ENCODE results near the gene CELSR1. TPM values are rescaled to one million over a fixed set of nuclear protein-coding genes. Genes with fewer than 3 reads are reported as not detected.

Gene CELSR1
- total and polyA plus RNA-seq, 8 donors: 24.6 to 59.8 (median 33.3) TPM

DNA sequence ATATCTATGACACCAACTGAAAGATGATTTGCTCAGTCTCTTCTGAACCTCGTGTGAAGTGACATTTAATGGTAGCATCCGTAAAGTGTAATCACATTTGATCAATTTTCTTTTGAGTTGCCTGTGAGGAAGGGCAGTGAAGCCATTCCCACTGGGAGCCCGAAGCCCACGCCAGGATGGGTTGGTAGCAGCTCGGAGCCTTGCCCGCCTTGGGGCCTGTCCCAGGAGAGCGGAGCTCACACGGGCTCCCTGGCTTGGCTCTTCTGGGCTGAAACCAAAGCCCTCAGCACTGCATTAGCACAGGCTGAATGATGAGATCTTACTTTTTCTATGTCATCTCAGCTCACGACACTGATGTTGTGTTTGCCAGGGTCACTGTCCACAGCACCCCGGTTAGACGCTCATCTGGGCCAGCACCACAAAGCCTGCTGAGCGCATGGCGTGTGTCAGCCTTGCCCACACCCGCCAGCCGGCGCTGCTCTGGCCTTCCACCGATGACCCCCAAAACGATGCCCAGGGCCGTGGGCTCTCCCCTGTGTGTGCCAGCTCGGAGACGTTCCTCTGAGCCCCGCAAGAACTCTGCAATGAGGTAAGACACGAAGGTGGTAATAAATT is 211.2 kb downstream of the CELSR1 start:
- Histone ChIP-seq H3K4me1 (no peaks in the 10 kb centered on the region), H3K27me3 (no peaks in the 10 kb centered on the region), H3K27ac (no peak overlapping the region), H3K9me3 (no peaks in the 10 kb centered on the region), H3K4me3 (no peak overlapping the region), H3K36me3 (peaks cover 0 to 37% of the 10 kb centered on the region in 2 donors)
- DNase-seq: peak in 1 of 4 donors; percentile 47
- TF ChIP-seq, protein P1, sequence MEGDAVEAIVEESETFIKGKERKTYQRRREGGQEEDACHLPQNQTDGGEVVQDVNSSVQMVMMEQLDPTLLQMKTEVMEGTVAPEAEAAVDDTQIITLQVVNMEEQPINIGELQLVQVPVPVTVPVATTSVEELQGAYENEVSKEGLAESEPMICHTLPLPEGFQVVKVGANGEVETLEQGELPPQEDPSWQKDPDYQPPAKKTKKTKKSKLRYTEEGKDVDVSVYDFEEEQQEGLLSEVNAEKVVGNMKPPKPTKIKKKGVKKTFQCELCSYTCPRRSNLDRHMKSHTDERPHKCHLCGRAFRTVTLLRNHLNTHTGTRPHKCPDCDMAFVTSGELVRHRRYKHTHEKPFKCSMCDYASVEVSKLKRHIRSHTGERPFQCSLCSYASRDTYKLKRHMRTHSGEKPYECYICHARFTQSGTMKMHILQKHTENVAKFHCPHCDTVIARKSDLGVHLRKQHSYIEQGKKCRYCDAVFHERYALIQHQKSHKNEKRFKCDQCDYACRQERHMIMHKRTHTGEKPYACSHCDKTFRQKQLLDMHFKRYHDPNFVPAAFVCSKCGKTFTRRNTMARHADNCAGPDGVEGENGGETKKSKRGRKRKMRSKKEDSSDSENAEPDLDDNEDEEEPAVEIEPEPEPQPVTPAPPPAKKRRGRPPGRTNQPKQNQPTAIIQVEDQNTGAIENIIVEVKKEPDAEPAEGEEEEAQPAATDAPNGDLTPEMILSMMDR (IDR thresholded peaks at IDR 0.05): no peak
- no peak for ATAC-seq
- intact Hi-C loops (cut with DNase I): no loop called here

DNA sequence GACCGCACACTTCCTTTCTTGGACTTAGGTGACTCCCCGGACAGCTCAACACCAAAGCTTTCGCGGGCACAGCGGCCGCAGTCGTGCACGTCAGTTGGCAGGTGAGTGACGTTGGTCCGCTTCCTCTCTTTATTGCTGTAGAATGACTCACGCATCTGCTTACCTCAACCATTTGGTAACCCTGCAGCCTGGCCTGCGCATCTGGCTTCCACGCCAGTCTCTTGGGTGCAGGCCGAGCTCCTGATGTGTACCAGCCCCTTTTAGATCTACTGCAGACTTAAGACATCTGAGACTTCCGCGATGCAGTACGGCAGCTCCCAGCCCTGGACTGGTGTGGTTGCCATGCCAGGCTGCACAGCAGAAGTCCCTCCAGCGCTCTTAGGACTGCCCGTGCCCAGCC is 214.3 kb downstream of the CELSR1 start:
- H3K36me3 ChIP-seq: peaks cover 0 to 38% of the 10 kb centered on the region in 2 donors
- ATAC-seq (no peak), DNase-seq (no peak)
- H3K9me3 ChIP-seq: no peaks in the 10 kb centered on the region
- intact Hi-C loops (cut with DNase I): no loop called here
- no peak overlapping the region for H3K27ac ChIP-seq
- no peak overlapping the region for H3K4me3 ChIP-seq
- H3K27me3 ChIP-seq: no peaks in the 10 kb centered on the region
- no peaks in the 10 kb centered on the region for H3K4me1 ChIP-seq
- TF ChIP-seq, protein P1 (IDR thresholded peaks at IDR 0.05): no peak

DNA sequence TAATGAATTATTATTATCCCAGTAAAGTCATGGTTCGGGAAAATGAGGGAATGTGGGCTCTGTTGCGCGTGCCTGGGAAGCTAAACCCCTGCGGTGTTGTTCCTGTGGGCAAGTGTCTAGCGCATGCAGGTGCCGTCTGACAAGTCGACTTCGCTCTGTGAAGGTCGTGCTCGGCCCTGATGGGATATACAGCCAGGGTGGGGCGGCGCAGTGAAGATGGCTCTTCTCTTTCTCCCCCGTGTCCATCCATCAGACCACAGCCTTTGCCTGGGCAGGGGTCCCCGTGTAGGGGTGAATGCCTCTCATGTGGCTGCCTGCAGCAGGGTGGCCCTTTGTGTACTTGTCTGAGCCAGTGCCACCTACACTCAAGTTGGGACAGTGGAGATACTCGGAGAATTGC is 214.7 kb downstream of the CELSR1 start:
- Histone ChIP-seq H3K4me1 (no peaks in the 10 kb centered on the region), H3K36me3 (peaks cover 0 to 41% of the 10 kb centered on the region in 2 donors), H3K27ac (no peak overlapping the region), H3K27me3 (no peaks in the 10 kb centered on the region), H3K9me3 (no peaks in the 10 kb centered on the region), H3K4me3 (no peak overlapping the region)
- ATAC-seq: no peak
- intact Hi-C loops (cut with DNase I): no loop called here
- TF ChIP-seq, protein P1 (IDR thresholded peaks at IDR 0.05): no peak
- DNase-seq: no peak

DNA sequence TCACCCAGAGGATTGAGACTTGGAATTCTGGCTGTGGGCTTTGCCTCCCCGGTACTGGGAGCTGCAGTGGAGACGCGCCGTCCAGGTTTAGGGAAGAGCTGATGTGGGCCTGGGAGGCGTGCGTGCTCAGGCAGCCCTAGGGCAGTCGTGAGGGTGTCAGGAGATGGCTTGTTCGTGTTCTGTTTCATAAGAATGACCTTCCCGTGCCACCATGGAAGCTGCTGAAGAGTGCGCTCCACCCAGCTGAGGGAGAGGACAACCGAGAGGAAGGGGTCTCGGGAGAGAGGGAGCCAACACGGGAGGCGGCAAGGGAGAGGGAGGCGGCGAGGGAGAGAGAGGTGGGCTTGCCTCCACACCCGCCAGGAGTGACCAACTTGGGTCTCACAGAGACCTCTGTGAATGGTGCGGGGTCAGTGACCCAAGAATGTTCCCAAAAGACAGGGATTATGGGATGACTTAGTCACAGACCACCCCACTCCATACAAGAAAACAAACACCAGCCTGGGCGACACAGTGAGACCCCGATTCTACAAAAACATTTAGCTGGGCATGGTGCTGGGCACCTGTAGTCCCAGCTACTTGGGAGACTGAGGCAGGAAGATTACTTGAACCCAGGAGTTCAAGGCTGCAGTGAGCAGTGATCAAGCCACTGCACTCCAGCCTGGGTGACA is 216.6 kb downstream of the CELSR1 start:
- DNase-seq: no peak
- no peak overlapping the region for H3K4me3 ChIP-seq
- no peaks in the 10 kb centered on the region for H3K27me3 ChIP-seq
- no peak for ATAC-seq
- no peaks in the 10 kb centered on the region for H3K4me1 ChIP-seq
- peaks cover 0 to 42% of the 10 kb centered on the region in 2 donors for H3K36me3 ChIP-seq
- TF ChIP-seq, protein P1 (IDR thresholded peaks at IDR 0.05): no peak
- no peak overlapping the region for H3K27ac ChIP-seq
- intact Hi-C loops (cut with DNase I): no loop called here
- H3K9me3 ChIP-seq: no peaks in the 10 kb centered on the region

DNA sequence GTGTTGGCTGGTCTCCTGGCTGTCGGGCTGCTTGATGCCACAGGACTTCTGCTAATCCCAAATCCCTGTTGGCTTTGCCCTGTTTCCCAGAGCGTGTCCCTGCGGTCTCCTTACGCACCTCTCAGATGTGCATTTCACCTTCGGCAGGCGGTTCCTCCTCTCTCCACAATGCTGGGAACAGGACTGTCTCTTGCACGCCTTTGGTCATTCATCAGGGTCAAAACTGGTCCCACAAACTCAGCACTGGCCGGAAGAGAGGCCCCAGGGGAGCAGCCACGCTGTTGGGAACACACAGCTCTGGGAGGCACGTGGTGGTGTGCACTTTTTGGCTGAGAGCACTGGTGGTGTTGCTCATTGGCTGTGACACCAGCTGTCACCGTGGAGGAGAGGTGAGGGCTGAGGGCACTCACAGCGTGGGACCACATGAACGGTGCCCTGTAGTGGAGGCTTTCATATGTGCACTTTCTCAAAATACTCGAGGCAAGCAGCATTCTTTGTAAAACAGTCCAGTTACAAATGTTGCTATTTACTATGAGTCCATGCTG is 217.2 kb downstream of the CELSR1 start:
- TF ChIP-seq, protein P1 (IDR thresholded peaks at IDR 0.05): no peak
- no peaks in the 10 kb centered on the region for H3K27me3 ChIP-seq
- intact Hi-C loops (cut with DNase I): no loop called here
- H3K4me1 ChIP-seq: no peaks in the 10 kb centered on the region
- DNase-seq (peak in 1 of 4 donors; percentile 4), ATAC-seq (no peak)
- H3K9me3 ChIP-seq: no peaks in the 10 kb centered on the region
- no peak overlapping the region for H3K4me3 ChIP-seq
- no peak overlapping the region for H3K27ac ChIP-seq
- peaks cover 0 to 42% of the 10 kb centered on the region in 2 donors for H3K36me3 ChIP-seq

Measured in left lung (tissue), 10 donors.